Suppressor macrophage treated with lipopolysaccharide for 4 hours (primary cell): ENCODE measurements around the gene REEP1.
"Not testable (repeated sequence)": the region's sequence is repeated elsewhere in the genome, so short reads cannot be mapped to it uniquely, and the experiment has no call there.

ENCODE experiments used
- DNase-seq: peaks from one replicate; pipeline ENCODE4 v3.0.0-alpha.2; 2020

Gene REEP1

DNA sequence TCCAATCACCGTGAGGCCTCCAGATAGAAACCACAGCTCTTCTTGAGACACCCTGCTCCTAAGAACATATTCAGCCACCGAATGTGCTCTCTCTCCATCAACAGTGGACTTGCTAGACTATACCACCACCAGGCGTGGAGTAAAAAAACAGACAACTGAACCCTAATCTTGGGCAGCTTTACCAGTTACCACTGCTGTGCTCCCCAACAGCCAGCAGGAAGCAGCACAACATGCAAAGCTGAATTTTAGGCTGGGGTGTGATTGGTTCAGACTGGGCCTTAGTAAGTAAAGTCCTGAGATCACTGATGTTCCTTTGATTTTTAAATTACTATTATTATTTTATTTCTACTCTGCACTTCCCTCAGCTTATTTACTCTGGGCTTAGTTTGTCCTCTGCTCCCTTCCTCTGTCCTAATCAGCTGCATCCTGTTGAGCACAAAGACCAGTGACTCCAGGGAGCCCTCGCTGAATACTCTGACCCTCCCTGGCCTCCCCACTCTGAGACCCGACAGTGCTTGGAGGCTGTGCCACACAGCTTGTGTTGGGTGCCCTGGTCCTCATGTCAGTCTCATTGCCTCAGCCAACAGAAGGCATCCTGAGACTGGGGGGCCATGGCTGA is 116.3 kb downstream of the REEP1 start:
- peak; percentile 65 for DNase-seq

DNA sequence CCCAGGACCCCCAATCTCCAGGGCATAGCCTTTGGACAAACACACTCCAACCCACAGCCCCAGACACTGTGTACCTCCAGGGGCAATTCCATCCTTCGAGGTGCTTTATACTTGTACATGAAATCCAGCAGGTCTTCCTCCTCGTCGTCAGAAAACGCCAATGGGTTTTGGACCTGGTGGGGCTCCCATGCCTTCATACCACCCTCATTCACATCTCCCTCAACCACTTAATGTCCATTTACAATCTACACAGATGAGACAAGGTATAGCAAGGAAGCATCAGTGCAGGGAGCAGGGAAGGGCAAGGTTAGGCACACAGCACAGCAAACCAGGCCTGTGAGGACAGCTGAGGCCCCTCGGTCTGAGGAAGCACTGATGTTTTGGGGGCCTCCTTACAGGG is 117.5 kb downstream of the REEP1 start:
- DNase-seq: no peak

DNA sequence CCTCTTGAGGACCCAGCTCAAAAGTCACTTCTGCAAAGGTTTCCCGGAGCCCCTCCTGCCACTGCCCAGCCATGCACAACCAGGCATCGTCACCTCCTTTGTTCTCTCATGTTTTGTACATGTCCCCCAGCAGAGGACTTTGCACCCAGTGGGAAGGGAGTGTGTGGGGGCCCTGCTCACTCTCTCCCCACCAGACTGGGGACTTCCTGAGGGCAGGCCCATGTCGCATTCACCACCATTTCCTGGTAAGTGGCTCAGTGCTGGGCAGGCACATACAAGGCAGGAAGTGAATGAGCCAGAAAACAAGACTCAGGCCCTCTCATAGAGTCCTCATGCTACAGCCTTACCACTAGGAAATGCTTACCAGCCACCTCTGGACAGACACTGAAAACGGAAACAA is 119.3 kb downstream of the REEP1 start:
- no peak for DNase-seq

DNA sequence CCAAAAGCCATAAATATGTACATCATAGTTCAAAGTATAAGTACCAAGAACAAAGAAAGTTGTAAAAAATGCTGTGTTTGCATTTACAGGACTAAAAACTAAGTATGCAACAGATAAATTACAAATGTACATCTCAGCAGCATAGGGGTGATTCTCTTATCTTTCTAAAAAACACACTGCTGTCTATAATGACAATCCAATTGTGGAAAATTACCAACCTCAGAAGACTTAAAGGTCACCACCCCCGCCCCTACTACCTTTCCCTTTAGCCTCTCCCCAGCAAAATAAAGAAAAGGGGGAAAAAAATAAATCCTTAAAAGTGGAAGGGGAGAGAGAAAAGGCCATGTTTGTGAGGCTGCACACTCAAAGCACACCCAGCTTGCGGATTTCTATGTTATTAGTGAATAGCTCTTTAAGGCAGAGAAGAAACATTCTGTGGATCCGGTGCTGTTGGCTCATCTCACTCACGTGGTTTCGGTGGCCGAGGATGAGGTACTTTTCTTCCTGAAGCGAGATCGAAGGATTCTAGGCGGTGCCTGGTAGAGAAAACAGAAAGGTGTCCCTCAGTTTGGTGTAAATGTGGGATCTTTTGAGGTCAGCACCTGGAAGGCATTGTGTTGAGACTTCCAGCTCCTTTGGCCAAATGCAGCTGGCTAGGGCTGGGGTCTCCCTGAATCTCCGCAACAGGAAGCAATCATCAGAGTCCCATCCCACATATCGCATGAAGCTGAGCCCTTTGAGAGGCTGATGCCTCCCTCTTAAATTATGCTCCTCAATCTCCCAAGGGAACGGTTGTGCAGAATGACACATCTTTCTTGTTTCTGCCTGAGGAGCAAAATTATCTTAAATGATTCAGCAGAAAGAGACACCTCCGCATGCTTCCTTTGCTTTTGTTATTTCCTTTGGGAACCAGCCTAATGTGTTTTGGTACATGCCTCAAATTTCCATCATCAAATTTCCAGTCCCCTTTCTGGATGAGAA is 120.6 kb downstream of the REEP1 start:
- DNase-seq: no peak

DNA sequence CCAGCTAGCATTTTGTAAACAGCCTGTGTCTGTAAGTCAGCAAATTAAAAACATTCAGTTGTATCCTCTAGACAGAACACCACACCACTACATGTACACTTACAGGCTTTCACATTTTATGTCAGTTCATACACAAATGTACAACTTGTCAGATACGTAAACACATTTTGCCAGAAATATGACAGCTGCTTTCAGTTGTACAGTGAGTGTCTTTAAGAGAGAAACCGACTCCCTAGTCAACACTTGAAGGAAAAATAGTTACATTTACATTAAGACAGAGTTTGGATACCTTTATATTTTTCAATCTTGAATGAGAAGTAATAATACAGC is 123.0 kb downstream of the REEP1 start:
- no peak for DNase-seq

DNA sequence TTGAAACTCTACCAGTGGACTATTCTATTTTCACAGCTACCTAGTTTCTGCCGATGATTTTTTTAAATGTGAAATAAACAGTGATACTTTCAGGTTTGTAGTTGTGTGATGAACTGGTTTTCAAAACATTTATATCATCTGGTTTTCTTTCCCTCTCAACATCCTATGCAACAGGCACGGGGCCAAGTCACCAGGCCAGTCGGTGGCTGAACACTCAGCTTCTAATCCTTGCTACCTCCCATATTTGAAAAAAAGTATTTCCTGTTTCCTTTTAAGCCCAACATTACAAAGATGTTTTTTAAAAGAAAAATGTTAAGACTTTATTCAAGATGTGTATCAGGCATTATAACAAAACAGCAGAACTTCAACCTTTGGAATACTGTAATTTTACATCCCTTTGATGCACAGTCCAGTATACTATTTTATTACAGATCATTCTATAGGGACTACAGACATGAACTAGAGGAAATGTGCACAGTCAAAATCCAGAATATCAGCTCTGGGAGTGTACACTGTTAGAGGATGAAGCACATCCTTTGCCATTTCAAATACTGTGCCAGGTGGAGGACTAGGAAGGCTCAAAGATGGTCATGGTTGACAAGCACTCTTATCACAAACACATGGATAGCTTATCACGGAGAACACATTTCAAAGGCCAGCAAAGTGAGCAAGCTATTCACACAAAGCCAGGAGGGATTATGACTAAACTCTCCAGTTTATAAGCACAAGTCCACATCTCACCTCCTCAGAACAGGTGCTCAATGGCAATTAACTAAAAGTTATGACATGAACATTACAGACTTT is 123.5 kb downstream of the REEP1 start:
- no peak for DNase-seq

DNA sequence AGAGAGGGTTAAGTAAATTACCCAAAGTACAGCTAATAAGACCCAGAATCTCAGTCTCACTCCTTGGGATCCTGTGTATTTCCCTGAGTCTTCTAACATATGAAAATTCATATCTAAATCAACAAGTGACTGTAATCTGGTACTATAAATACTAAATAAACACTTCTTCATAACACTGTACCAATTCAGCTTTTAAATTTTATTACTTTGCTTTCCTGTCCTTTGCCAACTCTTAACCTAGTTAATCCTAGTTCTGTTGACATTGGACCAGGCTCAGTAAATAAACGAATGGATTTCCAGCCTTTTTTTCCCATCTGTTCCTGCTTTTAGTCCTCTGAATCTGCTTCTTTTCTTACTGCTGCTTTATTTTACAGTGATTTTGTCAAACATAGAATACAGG is 124.4 kb downstream of the REEP1 start:
- no peak for DNase-seq

DNA sequence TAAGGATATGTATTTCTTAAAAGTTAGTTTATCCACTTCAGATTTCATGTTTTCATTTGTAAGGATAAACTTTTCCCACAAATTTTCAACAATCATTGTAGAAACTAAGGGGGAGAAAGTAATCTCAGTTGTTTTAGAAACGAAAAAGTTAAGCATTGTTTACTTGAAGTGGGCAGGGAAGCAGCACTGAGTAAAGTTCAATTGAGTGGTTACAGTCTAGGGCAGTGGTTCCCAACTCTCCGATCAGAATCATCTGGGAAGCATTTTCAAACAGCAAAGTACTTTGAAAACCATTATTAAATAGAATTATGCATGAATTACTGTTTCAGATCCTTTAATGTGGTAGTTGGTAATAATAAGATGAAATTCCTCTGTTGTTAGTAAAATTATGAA is 125.6 kb downstream of the REEP1 start:
- DNase-seq: no peak

DNA sequence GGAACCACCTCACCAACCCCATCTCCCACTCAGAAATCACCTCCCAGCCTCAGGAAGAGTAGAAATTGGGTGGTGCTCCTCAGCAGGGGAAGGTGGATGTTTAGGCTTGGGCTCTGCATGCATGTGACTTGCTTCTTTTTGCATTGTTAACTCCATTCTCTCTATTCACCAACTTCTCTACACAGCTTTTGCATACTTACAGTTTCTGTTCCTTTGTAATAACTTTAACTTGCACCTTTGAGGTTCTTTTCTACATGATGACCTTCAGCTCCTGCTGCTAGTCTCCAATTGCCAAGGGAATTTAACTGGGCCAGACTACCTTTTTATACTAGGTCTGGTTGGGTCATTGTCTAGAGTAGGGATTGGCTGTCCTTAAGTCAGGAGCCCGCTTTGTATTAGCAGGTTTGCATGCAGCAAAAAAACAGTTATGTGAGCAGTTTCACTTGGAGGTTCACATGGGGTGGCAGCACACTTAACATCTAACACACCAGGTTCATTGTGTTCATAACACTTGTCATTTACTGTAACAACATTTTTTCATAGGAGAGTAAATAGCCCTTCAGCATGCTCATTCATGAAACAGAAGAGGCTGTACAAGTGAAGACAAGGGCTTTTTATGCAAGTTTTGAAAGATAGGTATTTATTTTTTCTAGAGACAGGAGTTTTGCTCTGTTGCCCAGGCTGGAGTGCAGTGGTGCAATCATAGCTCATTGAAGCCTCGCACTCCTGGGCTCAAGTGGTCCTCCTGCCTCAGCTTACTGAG is 126.2 kb downstream of the REEP1 start:
- no peak for DNase-seq

DNA sequence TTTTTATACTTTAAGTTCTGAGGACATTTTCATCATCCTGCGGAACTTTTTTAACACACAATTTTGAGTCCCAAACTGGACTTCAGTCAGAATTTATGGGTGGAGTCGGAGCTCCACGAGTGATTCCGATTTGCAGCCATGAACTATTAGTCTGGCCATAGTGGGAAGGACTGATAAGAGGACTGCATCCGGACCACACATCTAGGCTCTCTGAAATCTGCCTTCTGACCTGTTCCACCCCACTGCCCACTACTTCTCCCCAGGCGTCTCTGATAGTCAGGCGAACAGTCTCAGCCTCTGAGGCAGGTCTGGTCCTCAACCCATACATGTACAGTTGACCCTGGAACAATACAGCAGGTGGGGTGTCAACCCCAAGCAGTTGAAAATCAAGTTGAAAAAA is 133.0 kb downstream of the REEP1 start:
- DNase-seq: no peak

DNA sequence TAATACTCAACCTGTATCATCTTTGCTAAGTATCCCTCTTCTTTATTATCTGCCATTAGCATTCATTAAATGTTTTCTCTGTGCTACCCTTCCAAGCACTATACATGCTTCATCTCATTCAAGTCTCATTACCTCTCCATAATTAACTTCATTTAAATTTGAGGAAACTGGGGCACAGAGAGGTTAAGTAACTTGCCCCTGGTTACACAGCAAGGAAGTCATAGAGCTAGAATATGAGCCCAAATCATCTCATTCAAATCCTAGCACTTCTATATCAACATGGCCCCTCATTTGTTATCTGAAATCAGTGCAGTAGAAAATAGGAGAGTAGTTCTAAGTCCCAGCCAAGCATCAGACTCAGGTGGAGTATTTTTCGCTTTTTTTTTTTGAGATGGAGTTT is 133.8 kb downstream of the REEP1 start:
- DNase-seq: no peak

DNA sequence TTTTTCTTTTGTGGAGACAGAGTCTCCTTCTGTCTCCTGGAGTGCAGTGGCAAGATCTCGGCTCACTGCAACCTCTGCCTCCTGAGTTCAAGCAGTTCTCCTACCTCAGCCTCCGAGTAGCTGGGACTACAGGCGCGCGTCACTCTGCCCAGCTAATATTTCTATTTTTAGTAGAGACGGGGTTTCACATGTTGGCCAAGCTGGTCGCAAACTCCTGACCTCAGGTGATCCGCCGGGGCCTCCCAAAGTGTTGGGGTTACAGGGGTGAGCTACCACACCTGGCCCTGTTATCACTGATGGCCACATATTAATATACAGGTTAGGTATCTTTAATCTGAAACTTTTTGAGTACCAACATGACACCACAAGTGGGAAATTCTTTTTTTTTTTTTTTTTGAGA is 134.7 kb downstream of the REEP1 start:
- no peak for DNase-seq

DNA sequence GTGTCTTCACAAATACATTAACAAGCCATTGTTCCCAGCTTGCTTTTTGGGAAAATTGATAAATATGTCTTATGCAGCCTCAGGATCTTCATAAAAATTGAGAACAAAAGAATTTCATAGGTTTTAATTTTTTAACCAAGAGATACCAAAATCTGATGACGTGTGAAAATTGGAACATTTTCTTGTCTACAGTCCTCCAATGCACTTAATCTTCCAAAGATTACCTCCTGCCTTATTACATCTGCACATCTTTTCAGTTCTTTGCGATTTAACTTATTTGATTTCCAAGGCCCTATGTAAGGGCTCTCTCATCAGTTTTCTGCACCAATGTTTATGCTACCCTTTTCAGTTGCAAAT is 135.1 kb downstream of the REEP1 start:
- DNase-seq: no peak

DNA sequence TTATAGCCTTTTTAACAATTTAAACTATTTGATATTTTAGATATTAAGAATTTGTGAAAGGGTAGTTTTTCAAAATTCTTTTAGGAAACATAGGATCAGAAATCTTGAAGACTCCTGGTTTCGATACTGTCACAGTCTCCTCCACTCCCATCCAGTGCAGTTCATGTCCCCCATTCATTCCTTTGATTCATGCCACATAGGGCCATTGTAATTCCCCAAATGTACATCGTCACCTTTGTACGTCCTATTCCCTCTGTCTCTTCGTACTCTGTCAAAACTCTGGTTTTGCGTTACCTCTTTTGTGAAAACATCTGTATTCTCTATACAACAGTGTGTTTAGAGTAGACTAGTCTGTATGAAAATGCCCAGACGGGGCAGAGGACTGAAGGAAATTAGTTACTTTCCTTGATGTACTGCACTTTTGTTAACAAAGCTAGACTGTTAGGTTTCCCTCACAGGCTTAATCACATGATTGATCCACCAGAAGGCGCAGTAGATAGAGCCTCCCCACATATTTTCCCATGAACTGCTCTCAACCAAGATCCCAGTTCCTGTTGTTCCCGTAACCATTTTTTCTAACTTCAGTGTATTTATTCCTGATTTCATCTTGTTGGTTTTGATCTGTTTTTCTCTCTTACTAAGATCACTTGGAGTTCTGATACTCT is 135.6 kb downstream of the REEP1 start:
- DNase-seq: no peak

DNA sequence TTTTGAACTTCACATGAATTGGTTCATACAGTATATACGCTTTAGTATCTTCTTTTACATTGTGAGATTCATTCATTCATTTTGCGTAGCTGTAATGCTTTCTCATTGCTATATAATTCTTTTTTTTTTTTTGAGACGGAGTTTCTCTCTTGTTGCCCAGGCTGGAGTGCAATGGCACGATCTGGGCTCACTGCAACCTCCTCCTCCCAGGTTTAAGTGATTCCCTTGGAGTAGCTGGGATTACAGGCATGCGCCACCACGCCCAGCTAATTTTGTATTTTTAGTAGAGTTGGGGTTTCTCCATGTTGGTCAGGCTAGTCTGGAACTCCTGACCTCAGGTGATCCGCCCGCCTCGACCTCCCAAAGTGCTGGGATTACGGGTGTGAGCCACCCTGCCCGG is 136.9 kb downstream of the REEP1 start:
- DNase-seq: not testable (repeated sequence)

DNA sequence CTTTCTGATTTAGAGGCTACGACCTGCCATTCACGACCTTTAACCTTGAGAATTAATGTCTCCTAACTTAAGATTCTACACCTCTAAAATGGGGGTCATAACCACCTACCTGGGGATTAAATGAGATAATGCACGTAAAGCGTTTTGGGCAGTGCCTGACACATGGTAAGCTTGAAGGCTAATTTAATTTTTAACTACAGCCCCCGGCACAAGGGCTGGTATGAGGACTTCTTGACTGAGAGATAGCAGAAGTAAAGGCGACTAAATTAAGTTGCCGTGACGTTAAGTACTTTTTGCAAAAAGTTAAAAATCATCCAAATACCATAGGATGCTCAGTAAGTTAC is 137.6 kb downstream of the REEP1 start:
- no peak for DNase-seq

DNA sequence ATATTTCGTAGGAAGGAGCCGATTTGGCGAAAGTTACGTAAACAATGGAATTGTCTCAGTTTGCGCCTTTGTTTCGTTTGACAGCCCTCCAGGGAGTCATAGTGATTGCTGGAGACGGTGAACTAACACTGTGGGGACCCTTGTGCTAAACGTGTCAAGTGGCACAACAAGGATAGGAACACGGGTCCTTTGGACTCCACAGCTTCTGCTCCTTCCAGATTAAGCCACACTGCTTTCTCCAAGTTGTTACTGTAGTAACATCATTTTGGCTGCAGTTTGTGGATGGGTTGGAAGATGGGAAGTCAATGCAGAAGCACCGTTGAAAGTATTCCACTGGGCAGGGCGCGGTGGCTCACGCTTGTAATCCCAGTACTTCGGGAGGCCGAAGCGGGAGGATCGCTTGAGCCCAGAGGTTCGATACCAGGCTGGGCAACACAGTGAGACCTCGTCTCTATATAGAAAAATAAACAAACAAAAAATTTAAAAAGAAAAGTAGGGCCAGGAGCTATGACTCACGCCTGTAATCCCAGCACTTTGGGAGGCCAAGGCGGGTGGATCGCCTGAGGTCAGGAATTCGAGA is 141.5 kb downstream of the REEP1 start:
- no peak for DNase-seq

DNA sequence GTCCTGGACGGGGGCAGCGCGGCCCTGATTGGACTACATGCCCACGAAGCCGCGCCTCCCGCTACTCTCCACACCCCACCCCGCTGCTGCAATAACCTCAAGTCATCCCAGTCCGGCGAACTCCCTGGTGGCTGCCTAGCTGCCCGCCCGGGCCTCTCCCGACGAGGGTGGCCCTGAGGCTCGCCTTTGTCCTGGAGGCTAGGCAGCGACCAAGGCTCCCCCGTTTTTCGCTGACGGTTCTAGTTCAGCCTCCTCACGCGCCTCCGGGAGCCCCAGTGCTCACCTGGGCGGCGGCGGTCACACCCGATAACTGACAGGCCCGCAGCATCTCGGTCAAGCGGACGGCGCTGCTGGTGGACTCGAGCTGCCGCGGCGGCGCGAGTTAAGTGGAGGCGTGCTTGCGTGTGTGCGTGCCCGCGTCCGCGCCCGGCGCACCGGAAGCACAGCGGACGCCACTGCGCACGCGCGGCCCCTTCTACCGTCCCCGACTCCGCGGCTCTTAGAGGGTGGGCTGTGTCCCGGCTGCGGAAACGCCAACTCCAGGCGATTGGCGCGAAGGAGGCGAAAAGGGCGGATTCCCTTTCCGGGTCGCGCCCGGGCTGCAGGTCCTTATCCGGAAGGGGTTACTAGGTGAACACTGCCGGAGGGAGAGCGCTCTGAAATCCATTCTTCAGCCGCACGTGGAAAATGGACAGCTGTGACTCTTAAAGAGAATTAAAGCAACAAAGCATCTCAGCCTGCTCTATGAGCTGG is 142.2 kb downstream of the REEP1 start, which contains the start of gene IMMT:
Gene IMMT, minus strand, starts transcription at position 408 of the 753 bp plus-strand sequence. Its CDS starts 80 bp downstream, at position 328.
- peak; percentile 99 for DNase-seq

DNA sequence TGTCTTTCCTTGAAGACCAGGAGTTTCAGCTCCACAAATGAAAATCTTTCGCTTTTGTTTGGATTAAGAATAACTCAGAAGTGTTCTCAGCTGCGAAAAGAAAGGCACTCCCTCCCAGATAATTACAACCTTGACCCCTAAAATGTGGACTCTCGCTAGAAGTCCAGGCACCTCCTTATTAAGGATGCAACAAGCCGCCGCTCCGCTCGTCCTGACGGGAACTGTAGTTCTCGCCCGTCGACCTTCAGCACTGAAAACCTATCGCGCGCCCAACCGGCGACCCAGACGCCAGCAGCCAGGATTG is 142.7 kb downstream of the REEP1 start:
- no peak for DNase-seq

DNA sequence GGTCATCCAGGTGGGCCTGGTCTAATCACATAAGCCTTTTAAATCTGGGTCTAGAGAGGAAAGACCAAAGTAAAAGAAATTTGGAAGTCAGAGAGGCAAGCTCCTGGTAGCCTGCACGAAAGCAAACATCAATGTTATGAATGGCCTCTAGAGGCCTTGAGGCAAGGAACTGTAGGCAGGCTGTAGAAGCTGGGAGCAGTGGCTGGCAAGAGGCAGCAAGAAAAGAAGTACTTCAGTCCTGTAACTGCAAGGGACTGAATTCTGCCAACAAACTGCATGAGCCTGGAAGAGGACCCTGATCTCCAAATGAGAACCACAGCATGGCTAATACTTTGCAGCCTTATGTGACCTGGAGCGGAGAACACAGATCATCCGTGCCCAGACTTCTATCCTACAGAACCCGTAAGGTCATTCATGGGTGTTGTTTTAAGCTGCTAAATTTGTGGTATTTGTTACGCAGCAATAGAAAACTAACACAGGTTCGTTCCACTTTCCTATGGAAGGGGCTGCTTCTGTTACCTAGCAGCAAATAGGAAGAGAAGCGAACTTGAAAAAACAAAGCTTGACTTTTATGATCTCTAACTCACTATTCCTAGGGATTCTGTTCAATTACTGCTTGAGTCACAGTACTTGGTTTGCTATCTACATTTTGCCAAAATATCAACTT is 143.4 kb downstream of the REEP1 start:
- peak; percentile 7 for DNase-seq
